K562 (cell line): ENCODE data around the gene CTNNA3. TPM values are rescaled to one million over a fixed set of nuclear protein-coding genes. Genes with fewer than 3 reads are reported as not detected.

Source experiments
- ATAC-seq: fragments of 200-7000 bp; cut with Tn5 transposase; 3 replicates; pipeline ENCODE4 v1.9.1; 2020; ENCODE audit warnings: moderate library complexity
- BruUV-seq: library from RNA; stranded (reverse); fragments of 400-500 nt; replicated peaks from 2 replicates; lab custom pipeline; 2021; lab: Mats Ljungman, UMichigan
- CTCF ChIA-PET: fragments of 300-600 bp; formaldehyde crosslinking; extraction: SDS; loops from one replicate; lab custom pipeline; 2021; ENCODE audit warnings: low intra/inter-chr PET ratio; lab: Yijun Ruan, JAX
- POLR2A ChIA-PET: fragments of 300-600, 350-650 bp; sonication (Branson Sonifier 250); formaldehyde crosslinking; extraction: SDS; loops from one replicate; lab custom pipeline; 2021; ENCODE audit warnings: antibody characterized with exemption, inconsistent platforms; lab: Yijun Ruan, JAX
- DNase-seq, 4 experiments: peaks; one replicate each; pipeline versions ENCODE4 v3.0.0 to v3.0.0-alpha.2; 2011 to 2018; ENCODE audit warnings: low spot score in 3 of 4, mixed read lengths in 3 of 4; ENCODE audit errors: extremely low read depth in 1 of 4
- FAIRE-seq: peaks from 2 replicates; lab custom pipeline; 2011; peaks lifted over from hg19 to GRCh38; lab: Jason Lieb, UNC
- H2AFZ ChIP-seq: 2 replicates; pipeline ENCODE4 v1.6.0; 2011; ENCODE audit warnings: low read depth, low read length, control low read depth, inconsistent platforms
- H3K27ac ChIP-seq: fragments of 200-600 bp; 3 replicates; pipeline ENCODE4 v1.8.0; 2011; ENCODE audit warnings: low read depth, mild to moderate bottlenecking, control low read depth, inconsistent platforms, low read length, moderate library complexity, mixed read lengths; ENCODE audit errors: extremely low read depth
- H3K27me3 ChIP-seq, 2 experiments: fragments of 300-600 bp in 1 of 2; 2 replicates in 1 of 2; 3 replicates in 1 of 2; pipeline versions ENCODE4 v1.6.0 to v1.8.0; 2011; ENCODE audit warnings: inconsistent platforms in 2 of 2, low read length in 2 of 2, mild to moderate bottlenecking in 1 of 2, mixed read lengths in 1 of 2, moderate library complexity in 1 of 2; ENCODE audit not compliant: control insufficient read depth in 2 of 2, insufficient read depth in 2 of 2
- H3K36me3 ChIP-seq: fragments of 300-600 bp; 3 replicates; pipeline ENCODE4 v1.8.0; 2011; ENCODE audit warnings: mild to moderate bottlenecking, low read length, inconsistent platforms; ENCODE audit not compliant: control insufficient read depth, insufficient read depth
- H3K4me1 ChIP-seq, 2 experiments: fragments of 200-600 bp in 1 of 2; replicated peaks in 1 of 2; 2 replicates in 1 of 2; 3 replicates in 1 of 2; pipeline versions ENCODE4 v1.5.1 to v1.8.0; 2011; ENCODE audit warnings: inconsistent platforms in 2 of 2, low read length in 2 of 2, mild to moderate bottlenecking in 1 of 2, mixed read lengths in 1 of 2, moderate library complexity in 1 of 2; ENCODE audit not compliant: control insufficient read depth in 2 of 2, insufficient read depth in 2 of 2
- H3K4me2 ChIP-seq: 2 replicates; pipeline ENCODE4 v1.6.1; 2011; ENCODE audit warnings: low read length, control low read depth, inconsistent platforms, mixed read lengths; ENCODE audit not compliant: insufficient read depth
- H3K4me3 ChIP-seq: fragments of 200-600 bp; sonication (generic), shearing (Covaris generic); 2 replicates; pipeline ENCODE4 v1.5.1; 2016; ENCODE audit warnings: control low read depth, inconsistent platforms
- H3K79me2 ChIP-seq: fragments of 200-600 bp; 3 replicates; pipeline ENCODE4 v1.8.0; 2011; ENCODE audit warnings: low read length, inconsistent platforms; ENCODE audit not compliant: control insufficient read depth, insufficient read depth
- H3K9ac ChIP-seq, 2 experiments: 2 replicates each; pipeline versions ENCODE4 v1.6.0 to v1.6.1; 2011; ENCODE audit warnings: low read depth in 2 of 2, low read length in 2 of 2, control low read depth in 1 of 2, inconsistent platforms in 1 of 2, mild to moderate bottlenecking in 1 of 2, mixed read lengths in 1 of 2; ENCODE audit not compliant: insufficient read depth in 1 of 2
- H3K9me1 ChIP-seq: one replicate; pipeline ENCODE4 v1.6.0; 2011; ENCODE audit warnings: inconsistent platforms, mild to moderate bottlenecking, low read length, moderate library complexity; ENCODE audit not compliant: control insufficient read depth, insufficient read depth
- H3K9me3 ChIP-seq: replicated peaks from 2 replicates; pipeline ENCODE4 v1.5.1; 2011; ENCODE audit warnings: low read depth, low read length, inconsistent platforms; ENCODE audit not compliant: control insufficient read depth, insufficient read depth
- H4K20me1 ChIP-seq: replicated peaks from 2 replicates; pipeline ENCODE4 v1.6.1; 2011; ENCODE audit warnings: low read length, inconsistent platforms, mixed read lengths; ENCODE audit not compliant: control insufficient read depth, insufficient read depth
- CBX1 ChIP-seq: sonication (generic); IDR thresholded peaks from 2 replicates; pipeline ENCODE4 v1.6.1; 2016; ENCODE audit warnings: antibody characterized with exemption, low read depth, mild to moderate bottlenecking
- ZNF274 ChIP-seq: IDR thresholded peaks from 2 replicates; pipeline ENCODE4 v1.6.1; 2011; ENCODE audit warnings: low read depth, mild to moderate bottlenecking, low read length, moderate library complexity, borderline replicate concordance
- WGBS: fragments of 100-300 bp; shearing (Covaris generic); methylation state at CpG from one replicate; pipeline ENCODE4 v1.1.6; 2016; ENCODE audit warnings: low coverage, mixed read lengths; ENCODE audit not compliant: insufficient coverage; ENCODE audit errors: missing lambda C conversion rate; 5-methylcytosine and 5-hydroxymethylcytosine counted together
- in situ Hi-C: fragments of 300-500 bp; cut with MboI; formaldehyde crosslinking; loops from 4 replicates; pipeline ENCODE4 v1.15.0; 2018; ENCODE audit warnings: inconsistent platforms, mixed read lengths
- intact Hi-C: fragments of 100-400 bp; cut with micrococcal nuclease; formaldehyde crosslinking; loops from 2 replicates; pipeline ENCODE4 v1.14.2; 2022
- polyA plus RNA-seq, 8 experiments: library from polyadenylated mRNA; depleted of rRNA in 4 of 8; stranded (reverse) in 5 of 8; unstranded in 3 of 8; fragments of >200 nt; fragmentation: Nextera tagmentation in 2 of 8; fragmentation: Illumina TruSeq in 1 of 8; extraction: Ambion mirVana in 2 of 8; extraction: Trizol in 1 of 8; gene quantifications; 2 replicates each; pipeline versions ENCODE4 v1.2.1 to v1.2.3, GENCODE V29; 2011 to 2014; ENCODE audit warnings: inconsistent platforms in 1 of 8, missing spikeins in 1 of 8
- total RNA-seq, 7 experiments: library from RNA; depleted of rRNA in 6 of 7; stranded (reverse); fragments of >200 nt in 6 of 7; fragmentation: Illumina TruSeq in 2 of 7; extraction: Trizol in 2 of 7; gene quantifications; 2 replicates each; pipeline versions ENCODE4 v1.2.1 to v1.2.3, GENCODE V29; 2011 to 2021; ENCODE audit warnings: low replicate concordance in 1 of 7
- TF ChIP-seq, protein P1 (sequence below), 2 experiments: fragments of 450-650 bp in 1 of 2; sonication (generic) in 1 of 2; formaldehyde crosslinking; conservative IDR thresholded peaks; 2 replicates each; pipeline versions ENCODE4 v1.4.0 to v1.8.1; 2020 to 2022; ENCODE audit warnings: mild to moderate bottlenecking in 1 of 2, missing genetic modification reagents in 1 of 2
- TF ChIP-seq, protein P2 (sequence below), 2 experiments: fragments of 250-450 bp in 1 of 2; fragments of 450-650 bp in 1 of 2; sonication (Bioruptor Pico) in 1 of 2; IDR thresholded peaks; 2 replicates each; pipeline versions ENCODE4 v1.6.1 to v1.8.0; 2016 to 2021; ENCODE audit warnings: mild to moderate bottlenecking in 2 of 2, moderate library complexity in 2 of 2, missing compliant biosample characterization in 1 of 2, missing genetic modification characterization in 1 of 2
- TF ChIP-seq, protein P3 (sequence below): fragments of 450-650 bp; formaldehyde crosslinking; IDR thresholded peaks from 2 replicates; pipeline ENCODE4 v1.4.0; 2022; ENCODE audit warnings: missing genetic modification characterization
- TF ChIP-seq, protein P4 (sequence below): fragments of 450-650 bp; IDR thresholded peaks from 2 replicates; pipeline ENCODE4 v1.6.1; 2016; ENCODE audit warnings: mild to moderate bottlenecking

The CTNNA3 gene
- total and polyA plus RNA-seq, 9 of the 15 experiments (the other 6 are each of a cell fraction or from before 2014, with no cell fraction given), result 0.04 TPM; not detected in 8

DNA sequence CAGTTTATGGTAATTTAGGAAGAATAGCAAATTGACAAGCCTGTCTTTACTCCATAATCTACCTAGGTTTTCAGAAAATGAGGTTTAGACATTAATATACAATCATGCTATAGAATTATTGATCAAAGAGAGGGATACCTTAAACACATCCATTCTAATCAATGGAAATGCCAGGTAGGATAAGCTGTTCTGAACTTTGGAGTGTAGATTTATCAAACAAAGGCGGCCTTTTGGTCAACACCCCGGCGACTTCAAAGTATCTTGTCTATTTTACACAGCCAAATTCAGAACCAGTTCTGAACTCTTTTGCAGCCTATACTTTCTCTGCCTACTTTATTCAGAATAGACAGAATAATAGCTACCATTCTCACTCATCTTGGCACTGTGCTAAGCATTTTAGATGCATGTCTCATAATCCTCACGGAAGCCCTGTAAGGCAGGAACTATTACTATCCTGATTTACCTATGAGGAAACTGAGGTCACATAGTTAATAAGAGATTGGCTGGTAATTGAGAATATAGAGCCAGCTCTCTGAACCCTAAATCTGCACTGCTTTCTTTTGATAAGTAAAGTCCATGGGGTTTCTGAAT is 1412.0 kb downstream of the CTNNA3 start:
- Histone ChIP-seq H3K4me1 (no peaks in the 10 kb centered on the region), H3K9me3 (no peaks in the 10 kb centered on the region), H2AFZ (no peak overlapping the region), H3K36me3 (no peaks in the 10 kb centered on the region), H4K20me1 (no peaks in the 10 kb centered on the region), H3K9me1 (no peaks in the 10 kb centered on the region), H3K27ac (no peak overlapping the region), H3K4me2 (no peak overlapping the region), H3K9ac (no peak overlapping the region), H3K27me3 (no peaks in the 10 kb centered on the region), H3K79me2 (no peaks in the 10 kb centered on the region), H3K4me3 (no peak overlapping the region)
- ChIA-PET POLR2A (no interaction called here), CTCF (no interaction called here)
- DNase-seq (no peak), FAIRE-seq (no peak), ATAC-seq (no peak)
- in situ Hi-C loops, result no loop called here
- BruUV-seq, result no TSS peak
- 0% methylated on average over 4 of the region's 4 CpGs for WGBS
- intact Hi-C loops, result no loop called here
- TF ChIP-seq ZNF274 (no peak), CBX1 (no peak)
- TF ChIP-seq, protein P1, sequence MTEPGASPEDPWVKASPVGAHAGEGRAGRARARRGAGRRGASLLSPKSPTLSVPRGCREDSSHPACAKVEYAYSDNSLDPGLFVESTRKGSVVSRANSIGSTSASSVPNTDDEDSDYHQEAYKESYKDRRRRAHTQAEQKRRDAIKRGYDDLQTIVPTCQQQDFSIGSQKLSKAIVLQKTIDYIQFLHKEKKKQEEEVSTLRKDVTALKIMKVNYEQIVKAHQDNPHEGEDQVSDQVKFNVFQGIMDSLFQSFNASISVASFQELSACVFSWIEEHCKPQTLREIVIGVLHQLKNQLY (CRISPR knock-in tag; conservative IDR thresholded peaks at IDR 0.05), result no peak
- TF ChIP-seq, protein P2, sequence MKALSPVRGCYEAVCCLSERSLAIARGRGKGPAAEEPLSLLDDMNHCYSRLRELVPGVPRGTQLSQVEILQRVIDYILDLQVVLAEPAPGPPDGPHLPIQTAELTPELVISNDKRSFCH (CRISPR knock-in tag; IDR thresholded peaks at IDR 0.05), result no peak
- TF ChIP-seq, protein P2 (tag; IDR thresholded peaks at IDR 0.05), result no peak
- TF ChIP-seq, protein P3, sequence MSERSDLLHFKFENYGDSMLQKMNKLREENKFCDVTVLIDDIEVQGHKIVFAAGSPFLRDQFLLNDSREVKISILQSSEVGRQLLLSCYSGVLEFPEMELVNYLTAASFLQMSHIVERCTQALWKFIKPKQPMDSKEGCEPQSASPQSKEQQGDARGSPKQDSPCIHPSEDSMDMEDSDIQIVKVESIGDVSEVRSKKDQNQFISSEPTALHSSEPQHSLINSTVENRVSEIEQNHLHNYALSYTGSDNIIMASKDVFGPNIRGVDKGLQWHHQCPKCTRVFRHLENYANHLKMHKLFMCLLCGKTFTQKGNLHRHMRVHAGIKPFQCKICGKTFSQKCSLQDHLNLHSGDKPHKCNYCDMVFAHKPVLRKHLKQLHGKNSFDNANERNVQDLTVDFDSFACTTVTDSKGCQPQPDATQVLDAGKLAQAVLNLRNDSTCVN (CRISPR knock-in tag), result no peak
- TF ChIP-seq, protein P4, sequence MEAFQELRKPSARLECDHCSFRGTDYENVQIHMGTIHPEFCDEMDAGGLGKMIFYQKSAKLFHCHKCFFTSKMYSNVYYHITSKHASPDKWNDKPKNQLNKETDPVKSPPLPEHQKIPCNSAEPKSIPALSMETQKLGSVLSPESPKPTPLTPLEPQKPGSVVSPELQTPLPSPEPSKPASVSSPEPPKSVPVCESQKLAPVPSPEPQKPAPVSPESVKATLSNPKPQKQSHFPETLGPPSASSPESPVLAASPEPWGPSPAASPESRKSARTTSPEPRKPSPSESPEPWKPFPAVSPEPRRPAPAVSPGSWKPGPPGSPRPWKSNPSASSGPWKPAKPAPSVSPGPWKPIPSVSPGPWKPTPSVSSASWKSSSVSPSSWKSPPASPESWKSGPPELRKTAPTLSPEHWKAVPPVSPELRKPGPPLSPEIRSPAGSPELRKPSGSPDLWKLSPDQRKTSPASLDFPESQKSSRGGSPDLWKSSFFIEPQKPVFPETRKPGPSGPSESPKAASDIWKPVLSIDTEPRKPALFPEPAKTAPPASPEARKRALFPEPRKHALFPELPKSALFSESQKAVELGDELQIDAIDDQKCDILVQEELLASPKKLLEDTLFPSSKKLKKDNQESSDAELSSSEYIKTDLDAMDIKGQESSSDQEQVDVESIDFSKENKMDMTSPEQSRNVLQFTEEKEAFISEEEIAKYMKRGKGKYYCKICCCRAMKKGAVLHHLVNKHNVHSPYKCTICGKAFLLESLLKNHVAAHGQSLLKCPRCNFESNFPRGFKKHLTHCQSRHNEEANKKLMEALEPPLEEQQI, result no peak
